Chondrocyte (in vitro differentiated cells): ENCODE data around the gene GOLGA8A. TPM values are rescaled to one million over a fixed set of nuclear protein-coding genes. Genes with fewer than 3 reads are reported as not detected.
"Not testable (repeated sequence)": the region's sequence is repeated elsewhere in the genome, so short reads cannot be mapped to it uniquely, and the experiment has no call there.

Experiments used
- DNase-seq: peaks from one replicate; pipeline ENCODE4 v3.0.0; 2021; ENCODE audit warnings: mixed read lengths, low spot score
- H3K27ac Mint-ChIP-seq: one replicate; pipeline ENCODE4 v1.8.0; 2021; ENCODE audit warnings: mild to moderate bottlenecking, moderate library complexity, mixed read lengths; ENCODE audit not compliant: unreplicated experiment
- H3K27me3 Mint-ChIP-seq: 2 replicates; pipeline ENCODE4 v1.8.0; 2021; ENCODE audit warnings: low read depth, mixed read lengths
- H3K36me3 Mint-ChIP-seq: 2 replicates; pipeline ENCODE4 v1.8.0; 2021; ENCODE audit warnings: low read depth, mixed read lengths
- H3K4me1 Mint-ChIP-seq: 2 replicates; pipeline ENCODE4 v1.8.0; 2021; ENCODE audit warnings: low read depth, mild to moderate bottlenecking, mixed read lengths
- H3K4me3 Mint-ChIP-seq: one replicate; pipeline ENCODE4 v1.8.0; 2021; ENCODE audit warnings: mild to moderate bottlenecking, moderate library complexity, mixed read lengths; ENCODE audit not compliant: unreplicated experiment
- H3K9me3 Mint-ChIP-seq: 2 replicates; pipeline ENCODE4 v1.8.0; 2021; ENCODE audit warnings: low read depth, mixed read lengths
- total RNA-seq: library from RNA; stranded (reverse); gene quantifications from 3 replicates; pipeline ENCODE4 v1.2.1, GENCODE V29; 2021
- TF ChIP-seq, protein P1 (sequence below): fragments of 200-600 bp; sonication (generic); IDR thresholded peaks from 2 replicates; pipeline ENCODE4 v1.5.0; 2021; ENCODE audit warnings: antibody characterized with exemption, mild to moderate bottlenecking, moderate library complexity

Gene GOLGA8A
- total RNA-seq, 1 donor from 2014 or later, result 116 TPM

DNA sequence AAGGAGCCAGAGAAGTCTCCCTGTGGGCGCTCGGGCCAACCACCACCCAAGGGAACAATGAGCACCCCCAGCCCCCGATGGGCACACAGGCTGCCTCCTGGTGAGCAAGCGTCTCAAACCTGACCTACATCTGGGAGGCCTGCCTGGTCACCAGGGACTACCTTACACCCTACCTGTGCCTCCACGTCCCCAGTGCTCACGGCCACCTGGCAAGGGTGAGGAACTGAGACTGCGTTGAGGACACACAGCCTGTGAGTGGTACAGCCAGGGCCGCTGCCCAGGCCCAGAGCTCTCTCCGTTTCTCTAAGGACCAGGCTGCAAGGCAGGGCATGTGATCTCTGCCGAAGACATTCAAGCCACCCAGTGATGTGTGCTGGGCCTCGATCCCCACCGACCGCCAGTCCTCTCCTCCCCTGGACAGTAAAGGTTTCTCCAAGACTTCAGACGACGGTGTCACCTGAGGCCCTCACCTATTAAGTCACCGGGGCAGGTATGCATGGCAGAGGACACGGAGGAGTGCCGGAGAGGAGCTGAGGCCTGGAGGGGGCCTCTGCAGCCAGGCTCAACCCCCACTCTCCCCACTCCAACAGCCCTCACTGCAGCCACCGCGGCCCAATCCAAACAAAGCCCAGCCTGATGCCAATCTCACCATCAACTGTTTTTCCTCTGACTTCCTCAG, 2.8 kb downstream of the GOLGA8A start:
- no peak overlapping the region for H3K4me3 Mint-ChIP-seq

DNA sequence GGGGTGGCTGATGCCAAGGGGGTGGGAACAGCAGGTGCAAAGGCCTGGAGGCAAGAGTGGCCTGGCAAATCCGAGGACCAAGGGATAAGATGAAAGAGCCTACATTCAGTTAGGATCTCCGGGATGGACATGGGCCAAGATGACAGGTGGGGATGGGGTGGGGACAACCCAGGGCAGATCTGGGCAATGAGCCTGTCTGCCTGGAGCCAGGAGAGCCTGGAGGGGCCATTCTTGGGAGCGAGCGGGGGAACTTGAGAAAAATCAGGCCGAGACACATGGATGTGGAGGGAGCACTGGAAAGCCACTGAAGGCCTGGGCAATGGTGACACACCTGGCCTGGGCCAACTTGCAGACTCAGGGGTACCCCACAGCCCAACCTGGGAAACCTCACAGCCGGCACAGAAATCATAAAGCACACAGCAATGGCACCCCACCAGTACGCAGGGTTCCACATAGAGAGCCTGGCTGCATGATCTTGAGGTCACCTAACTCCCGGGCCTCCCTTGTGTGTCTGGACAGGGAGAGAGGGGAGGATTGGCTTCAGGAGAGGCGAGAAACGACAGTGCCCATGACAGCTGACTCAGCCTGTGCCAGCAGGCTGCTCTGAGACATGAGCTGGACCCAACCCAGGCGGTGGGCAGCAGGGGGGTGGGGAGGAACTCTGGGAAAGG, 3.5 kb downstream of the GOLGA8A start:
- Mint-ChIP-seq H3K4me1 (peaks cover 20% of the 10 kb centered on the region), H3K36me3 (peaks cover 22% of the 10 kb centered on the region)
- H3K4me3 Mint-ChIP-seq, H3K27me3 Mint-ChIP-seq, H3K27ac Mint-ChIP-seq, DNase-seq, H3K9me3 Mint-ChIP-seq: not testable (repeated sequence)

More for the DNA sequence above, 2.8 kb downstream of the GOLGA8A start:
- H3K4me1 Mint-ChIP-seq, result peaks cover 20% of the 10 kb centered on the region
- H3K27ac Mint-ChIP-seq, result no peak overlapping the region
- no peaks in the 10 kb centered on the region for H3K9me3 Mint-ChIP-seq
- H3K36me3 Mint-ChIP-seq, result peaks cover 22% of the 10 kb centered on the region
- DNase-seq, result no peak
- peaks cover under 1% of the 10 kb centered on the region for H3K27me3 Mint-ChIP-seq
- TF ChIP-seq, protein P1, sequence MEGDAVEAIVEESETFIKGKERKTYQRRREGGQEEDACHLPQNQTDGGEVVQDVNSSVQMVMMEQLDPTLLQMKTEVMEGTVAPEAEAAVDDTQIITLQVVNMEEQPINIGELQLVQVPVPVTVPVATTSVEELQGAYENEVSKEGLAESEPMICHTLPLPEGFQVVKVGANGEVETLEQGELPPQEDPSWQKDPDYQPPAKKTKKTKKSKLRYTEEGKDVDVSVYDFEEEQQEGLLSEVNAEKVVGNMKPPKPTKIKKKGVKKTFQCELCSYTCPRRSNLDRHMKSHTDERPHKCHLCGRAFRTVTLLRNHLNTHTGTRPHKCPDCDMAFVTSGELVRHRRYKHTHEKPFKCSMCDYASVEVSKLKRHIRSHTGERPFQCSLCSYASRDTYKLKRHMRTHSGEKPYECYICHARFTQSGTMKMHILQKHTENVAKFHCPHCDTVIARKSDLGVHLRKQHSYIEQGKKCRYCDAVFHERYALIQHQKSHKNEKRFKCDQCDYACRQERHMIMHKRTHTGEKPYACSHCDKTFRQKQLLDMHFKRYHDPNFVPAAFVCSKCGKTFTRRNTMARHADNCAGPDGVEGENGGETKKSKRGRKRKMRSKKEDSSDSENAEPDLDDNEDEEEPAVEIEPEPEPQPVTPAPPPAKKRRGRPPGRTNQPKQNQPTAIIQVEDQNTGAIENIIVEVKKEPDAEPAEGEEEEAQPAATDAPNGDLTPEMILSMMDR, result no peak

DNA sequence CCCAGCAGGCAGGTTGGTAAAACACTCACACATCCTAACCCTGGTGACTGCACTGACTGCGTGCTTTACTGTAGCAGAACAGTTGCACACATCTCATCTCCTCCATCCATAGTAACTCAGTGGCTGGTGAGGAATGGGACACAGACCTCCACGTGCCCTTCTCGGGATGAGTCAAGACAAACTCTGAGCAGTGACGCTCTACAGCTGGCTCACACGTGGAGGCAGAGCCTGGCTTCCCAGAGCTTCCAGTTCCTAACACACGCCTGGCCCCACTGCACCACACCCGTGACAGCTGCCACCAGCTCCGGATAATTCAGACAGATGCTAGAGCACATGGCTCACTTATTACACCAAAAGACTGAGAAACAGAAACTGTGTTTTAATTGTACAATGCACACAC, 7.0 kb downstream of the GOLGA8A start:
- not testable (repeated sequence) for H3K27me3 Mint-ChIP-seq, H3K4me1 Mint-ChIP-seq, DNase-seq, H3K27ac Mint-ChIP-seq, H3K9me3 Mint-ChIP-seq, H3K4me3 Mint-ChIP-seq
- H3K36me3 Mint-ChIP-seq, result peaks cover 22% of the 10 kb centered on the region

DNA sequence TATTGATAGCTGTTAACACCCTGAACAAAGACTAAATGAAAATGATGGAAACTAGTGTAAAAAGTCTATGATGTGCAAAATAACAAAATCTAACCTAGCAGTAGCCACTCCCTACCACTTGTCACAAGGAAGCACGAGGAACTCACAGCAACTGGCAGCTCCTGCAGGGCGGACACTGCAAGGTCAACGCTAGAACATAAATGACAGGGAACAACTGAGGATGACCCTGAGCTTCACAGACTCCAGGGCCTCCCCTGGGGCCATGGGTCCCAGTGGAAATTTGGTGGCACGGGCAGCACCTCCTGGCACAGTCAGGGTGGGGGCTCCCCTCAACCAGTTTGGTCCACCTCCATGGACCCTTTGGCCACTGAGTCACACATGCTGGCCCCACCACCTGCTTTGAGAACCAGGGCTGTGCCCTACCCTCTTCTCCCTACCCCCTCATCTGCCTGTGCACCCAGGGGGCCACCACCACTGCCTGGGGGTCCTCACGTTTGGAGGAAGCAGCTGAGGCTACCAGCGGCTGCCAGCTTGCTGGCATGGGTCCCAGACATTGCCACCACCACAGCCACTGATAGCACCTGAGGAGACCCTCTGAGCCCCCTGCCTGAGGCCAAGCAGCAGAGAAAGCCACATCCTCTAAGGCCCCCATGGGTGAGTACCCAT, 14.1 kb downstream of the GOLGA8A start:
- not testable (repeated sequence) for DNase-seq, H3K27ac Mint-ChIP-seq, H3K4me1 Mint-ChIP-seq, H3K36me3 Mint-ChIP-seq, H3K4me3 Mint-ChIP-seq, H3K27me3 Mint-ChIP-seq, H3K9me3 Mint-ChIP-seq

DNA sequence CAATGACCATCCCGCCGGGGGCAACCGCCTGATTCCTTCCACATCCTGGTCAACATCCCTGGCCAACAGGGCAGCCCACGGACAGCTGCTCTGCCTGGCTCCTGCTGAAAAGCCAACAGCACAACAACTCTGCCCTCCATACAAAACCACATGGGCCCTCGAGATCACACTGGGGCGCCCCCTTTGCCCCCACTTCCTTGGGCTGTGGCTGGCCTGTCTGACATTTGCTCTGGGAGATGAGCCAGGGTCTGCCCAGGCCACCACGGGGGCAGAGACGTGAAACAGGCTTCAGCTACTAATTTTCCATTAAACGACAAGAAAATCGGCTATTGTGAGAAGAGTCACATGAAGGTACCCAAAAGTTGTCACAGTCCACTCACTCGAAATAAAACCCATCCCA, 16.7 kb downstream of the GOLGA8A start:
- not testable (repeated sequence) for H3K4me3 Mint-ChIP-seq, H3K27me3 Mint-ChIP-seq, H3K9me3 Mint-ChIP-seq, H3K4me1 Mint-ChIP-seq, H3K36me3 Mint-ChIP-seq, DNase-seq, H3K27ac Mint-ChIP-seq

DNA sequence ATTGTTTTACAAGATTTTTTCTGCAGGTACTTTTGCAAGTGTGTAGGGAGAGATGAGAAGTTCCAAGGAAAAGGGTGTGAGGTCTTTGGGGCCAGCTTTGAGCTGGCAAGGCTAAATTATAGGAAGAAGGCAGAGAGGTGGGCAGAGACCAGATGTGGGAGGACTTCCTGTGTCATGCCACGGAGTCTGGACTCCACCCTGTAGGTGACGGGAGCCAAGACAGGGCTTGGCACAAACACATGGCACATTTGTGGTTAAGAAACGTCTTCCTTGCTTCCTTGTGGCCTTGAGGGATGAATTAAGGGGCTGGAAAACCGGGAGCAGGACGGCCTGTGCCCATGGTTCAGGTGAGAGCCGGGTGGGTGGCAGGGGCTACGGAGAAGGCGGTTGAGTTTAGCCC, 19.2 kb downstream of the GOLGA8A start:
- H3K9me3 Mint-ChIP-seq, H3K4me1 Mint-ChIP-seq: not testable (repeated sequence)

DNA sequence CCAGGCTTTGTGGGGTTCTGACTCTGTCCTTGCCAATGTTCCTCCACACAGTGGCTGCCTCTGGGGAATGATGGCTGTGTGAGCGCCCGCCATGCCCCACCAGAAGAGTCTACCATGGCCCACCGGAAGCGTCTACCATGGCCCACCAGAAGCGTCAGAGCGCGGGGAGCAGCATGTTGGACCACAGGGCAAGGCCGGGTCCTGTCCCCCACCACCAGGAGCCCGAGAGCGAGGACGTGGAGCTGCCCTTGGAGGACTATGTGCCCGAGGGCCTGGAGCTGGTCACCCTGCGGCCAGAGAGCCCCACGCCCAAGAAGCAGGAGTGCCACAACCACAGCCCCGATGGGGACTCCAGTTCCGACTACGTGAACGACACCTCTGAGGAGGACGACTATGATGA, 28.1 kb downstream of the GOLGA8A start:
- DNase-seq, H3K36me3 Mint-ChIP-seq, H3K4me3 Mint-ChIP-seq, H3K27me3 Mint-ChIP-seq, H3K9me3 Mint-ChIP-seq, H3K27ac Mint-ChIP-seq, H3K4me1 Mint-ChIP-seq: not testable (repeated sequence)

More for the DNA sequence above, 19.2 kb downstream of the GOLGA8A start:
- not testable (repeated sequence) for H3K36me3 Mint-ChIP-seq, H3K27me3 Mint-ChIP-seq, H3K27ac Mint-ChIP-seq, H3K4me3 Mint-ChIP-seq, DNase-seq

DNA sequence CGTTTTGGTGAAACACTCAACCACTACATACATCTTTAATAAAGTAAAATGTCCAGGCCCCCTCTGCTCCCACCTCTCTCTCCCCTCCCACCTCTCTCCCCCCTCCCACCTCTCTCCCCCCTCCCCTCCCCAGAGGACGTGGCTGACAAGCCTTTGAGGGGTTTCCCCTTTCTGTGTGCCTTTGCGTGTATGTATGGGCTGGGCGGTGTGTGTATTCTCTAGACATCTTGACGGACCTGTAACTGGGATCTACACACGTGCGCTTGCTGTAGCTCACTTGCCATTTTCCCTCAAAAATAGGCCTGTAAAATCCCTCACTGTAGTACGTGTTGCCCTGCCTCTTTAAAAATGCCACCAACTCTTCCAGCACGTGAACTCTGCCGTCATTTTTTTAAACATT, 28.6 kb downstream of the GOLGA8A start:
- not testable (repeated sequence) for H3K9me3 Mint-ChIP-seq, H3K36me3 Mint-ChIP-seq, H3K27me3 Mint-ChIP-seq, H3K27ac Mint-ChIP-seq, H3K4me1 Mint-ChIP-seq, DNase-seq, H3K4me3 Mint-ChIP-seq

DNA sequence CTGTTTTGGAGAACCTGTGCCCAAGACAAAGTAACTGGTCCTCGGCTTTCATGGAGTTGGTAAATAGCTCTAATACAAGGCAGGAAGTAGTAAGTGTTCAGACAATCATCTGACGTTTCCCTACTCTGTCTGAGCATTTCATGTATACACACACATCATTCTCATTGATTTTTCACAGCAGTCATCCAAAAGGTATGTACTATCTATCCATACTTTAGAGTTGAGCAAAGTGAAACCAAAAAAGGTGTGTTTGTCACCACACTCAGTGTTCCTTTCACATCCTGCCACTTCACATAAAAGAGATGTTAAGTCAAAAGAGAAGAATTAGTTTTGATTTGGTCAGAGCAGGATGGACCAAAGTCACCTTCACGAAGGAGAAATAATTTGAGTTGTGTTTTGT, 33.7 kb downstream of the GOLGA8A start:
- H3K4me1 Mint-ChIP-seq, H3K4me3 Mint-ChIP-seq, H3K36me3 Mint-ChIP-seq, H3K27ac Mint-ChIP-seq, H3K27me3 Mint-ChIP-seq, DNase-seq, H3K9me3 Mint-ChIP-seq: not testable (repeated sequence)

DNA sequence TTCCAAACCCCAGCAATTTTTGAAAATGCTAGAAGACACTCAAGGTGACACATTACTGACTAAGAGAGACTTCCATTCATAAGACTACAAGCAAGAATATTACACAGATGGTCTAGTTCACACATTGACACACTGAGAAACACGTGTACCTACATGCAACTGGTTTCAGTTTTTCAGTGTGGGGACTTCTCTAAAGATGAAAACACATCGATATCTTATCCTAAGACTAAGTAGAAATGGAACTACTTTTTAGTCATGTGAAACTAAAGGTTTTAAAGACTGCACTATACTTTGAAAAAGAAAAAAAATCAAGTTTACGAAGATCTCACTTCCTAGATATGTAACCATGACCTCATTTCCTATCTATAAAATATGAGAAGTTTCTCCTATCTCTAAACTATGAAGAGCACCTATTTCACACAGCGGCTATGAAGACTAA, 34.4 kb downstream of the GOLGA8A start:
- not testable (repeated sequence) for H3K36me3 Mint-ChIP-seq, DNase-seq, H3K27me3 Mint-ChIP-seq, H3K9me3 Mint-ChIP-seq, H3K4me3 Mint-ChIP-seq, H3K27ac Mint-ChIP-seq, H3K4me1 Mint-ChIP-seq

DNA sequence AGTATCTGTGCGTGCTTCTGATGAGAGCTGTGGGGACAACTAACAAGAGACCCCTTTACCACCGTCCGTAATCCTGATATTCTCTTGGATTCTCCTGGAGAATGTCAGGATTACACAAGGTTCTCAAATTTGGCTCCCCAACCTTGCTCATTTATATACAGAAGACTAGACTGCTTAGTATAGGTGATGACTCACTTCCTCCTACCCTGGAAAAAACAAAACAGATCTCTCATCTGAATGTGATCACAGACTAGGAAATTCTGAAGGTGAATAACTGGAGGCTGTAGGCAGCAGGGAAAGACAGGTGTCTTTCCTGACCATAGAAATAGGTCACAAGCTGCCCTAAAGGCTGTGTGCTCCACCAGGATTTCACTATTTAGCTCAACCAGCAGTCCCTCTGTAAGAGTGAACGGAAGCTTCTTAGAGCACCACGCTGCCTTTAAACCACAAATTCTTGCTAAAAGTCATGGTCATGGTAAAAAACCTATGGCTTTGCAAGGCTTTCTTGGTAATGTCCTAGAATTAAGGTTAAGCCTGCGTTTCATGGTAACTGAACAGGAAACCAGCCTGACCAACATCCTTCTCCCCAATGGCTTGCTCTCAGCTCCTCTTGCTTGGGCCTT, 39.9 kb downstream of the GOLGA8A start:
- H3K4me1 Mint-ChIP-seq, H3K27ac Mint-ChIP-seq, H3K36me3 Mint-ChIP-seq, H3K9me3 Mint-ChIP-seq, H3K4me3 Mint-ChIP-seq, DNase-seq, H3K27me3 Mint-ChIP-seq: not testable (repeated sequence)
